Measurements from ENCODE around the gene FBXL16.

FBXL16 gene

DNA sequence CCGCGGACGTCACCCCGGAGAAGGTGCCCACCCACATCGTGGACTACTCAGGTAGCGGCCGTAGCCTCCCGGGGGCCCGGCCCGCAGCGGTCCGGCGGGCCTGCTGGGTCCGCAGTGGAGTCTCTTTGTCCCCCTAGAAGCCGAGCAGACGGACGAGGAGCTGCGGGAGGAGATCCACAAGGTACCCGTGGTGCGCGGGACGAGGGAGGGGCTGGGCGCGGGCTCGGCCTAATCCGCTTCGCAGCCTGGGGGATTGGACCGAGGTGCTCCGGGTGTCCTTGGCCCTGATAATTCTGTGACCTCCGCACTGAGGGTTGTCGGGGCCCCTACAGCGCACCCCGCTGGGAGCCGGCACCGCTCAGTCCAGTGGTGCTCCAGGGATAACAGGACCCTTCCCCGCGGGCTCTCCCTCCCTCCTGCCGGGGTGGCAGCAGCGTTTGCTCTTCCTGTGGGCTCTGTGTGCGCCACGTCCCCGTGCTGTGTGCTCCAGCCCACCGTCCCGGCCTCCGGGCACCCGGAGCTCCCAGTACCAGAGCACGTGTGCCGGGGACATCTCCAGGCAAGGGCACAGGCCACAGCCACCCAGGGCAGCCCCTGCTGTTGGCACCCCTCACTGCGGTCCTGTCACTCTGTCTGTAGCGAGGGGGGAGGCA lies 37.0 kb downstream of the FBXL16 start:
- TF ChIP-seq CTCF (IDR thresholded peaks at IDR 0.05; ENCODE audit: insufficient read depth, low read depth, low read length, missing control alignments) = no peak
- H3K4me3 ChIP-seq (ENCODE audit: low read depth, low read length) = peak overlapping the region; percentile 71
- DNase-seq (ENCODE audit: low read depth) = no peak

GRCh38 chr16:667780-668518 lies 37.7 kb downstream of the FBXL16 start, which contains the start of gene RHOT2:
TSS of gene RHOT2 (plus strand) at chr16:668132. CDS start at chr16:668200, 68 bp downstream.
- peak; percentile 89 for TF ChIP-seq CTCF (IDR thresholded peaks at IDR 0.05; ENCODE audit: insufficient read depth, low read depth, low read length, missing control alignments)
- peak; percentile 97 for DNase-seq (ENCODE audit: low read depth)
- peak within 1 kb of the TSS; percentile 71 for H3K4me3 ChIP-seq (ENCODE audit: low read depth, low read length)

GRCh38 chr16:667113-667779 lies 38.4 kb downstream of the FBXL16 start:
- TF ChIP-seq CTCF (IDR thresholded peaks at IDR 0.05; ENCODE audit: insufficient read depth, low read depth, low read length, missing control alignments) = no peak
- no peak for DNase-seq (ENCODE audit: low read depth)
- H3K4me3 ChIP-seq (ENCODE audit: low read depth, low read length) = peak overlapping the region; percentile 20

DNA sequence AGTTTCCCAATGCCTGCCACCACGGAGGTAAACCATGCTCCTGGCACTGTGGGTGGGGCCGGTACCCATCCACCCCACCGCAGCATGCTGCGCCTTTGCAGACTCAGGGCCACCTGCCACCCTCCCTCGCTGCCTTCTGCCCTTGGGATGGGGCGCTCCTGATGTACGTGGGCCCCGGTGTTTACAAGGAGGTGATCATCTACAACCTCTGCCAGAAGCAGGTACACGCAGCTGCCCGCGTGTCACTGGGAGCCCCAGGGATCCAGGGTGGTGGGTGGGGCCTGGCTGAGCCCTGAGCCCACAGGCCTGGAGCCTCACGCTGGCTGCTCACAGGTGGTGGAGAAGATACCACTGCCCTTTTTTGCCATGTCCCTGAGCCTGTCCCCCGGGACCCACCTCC lies 39.0 kb downstream of the FBXL16 start:
- no peak for TF ChIP-seq CTCF (IDR thresholded peaks at IDR 0.05; ENCODE audit: insufficient read depth, low read depth, low read length, missing control alignments)

DNA sequence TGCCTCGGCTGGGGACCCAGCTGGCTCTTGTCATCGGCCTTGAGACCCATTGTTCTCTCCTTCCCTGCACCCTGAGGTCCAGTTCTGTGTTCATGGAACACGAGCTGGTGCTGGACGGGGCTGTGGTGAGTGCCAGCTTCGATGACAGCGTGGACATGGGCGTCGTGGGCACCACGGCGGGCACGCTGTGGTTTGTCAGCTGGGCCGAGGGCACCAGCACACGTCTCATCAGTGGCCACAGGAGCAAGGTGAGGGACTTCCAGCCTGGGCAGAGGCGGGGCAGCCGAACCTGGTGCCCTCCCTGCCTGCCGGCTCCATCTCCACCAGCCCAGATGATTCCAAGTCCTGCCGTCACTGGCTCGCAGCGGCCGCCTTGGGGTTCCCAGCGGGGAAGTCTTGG lies 43.0 kb downstream of the FBXL16 start:
- TF ChIP-seq CTCF (IDR thresholded peaks at IDR 0.05; ENCODE audit: insufficient read depth, low read depth, low read length, missing control alignments) = no peak
- no peak for DNase-seq (ENCODE audit: low read depth)
- no peak overlapping the region for H3K4me3 ChIP-seq (ENCODE audit: low read depth, low read length)

More for the DNA sequence above, 39.0 kb downstream of the FBXL16 start:
- DNase-seq (ENCODE audit: low read depth) = no peak
- no peak overlapping the region for H3K4me3 ChIP-seq (ENCODE audit: low read depth, low read length)

DNA sequence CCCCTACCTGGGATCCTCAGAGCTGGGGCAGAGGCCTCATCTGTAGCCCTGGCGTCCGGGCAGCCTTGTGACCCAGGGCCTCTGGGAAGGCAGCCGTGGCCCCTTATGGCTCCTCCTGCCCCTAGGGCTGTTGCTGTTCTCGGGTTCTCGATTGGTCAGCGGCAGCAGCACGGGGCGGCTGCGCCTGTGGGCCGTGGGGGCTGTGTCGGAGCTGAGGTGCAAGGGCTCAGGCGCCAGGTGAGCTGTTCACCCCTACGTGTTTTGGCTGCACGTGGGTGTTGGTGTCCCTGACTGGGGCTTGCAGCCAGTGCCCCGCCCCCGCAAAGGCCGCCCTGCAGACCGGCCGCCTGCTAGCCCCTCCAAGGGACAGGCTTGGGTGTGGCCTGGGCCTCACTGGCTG lies 43.5 kb downstream of the FBXL16 start:
- no peak overlapping the region for H3K4me3 ChIP-seq (ENCODE audit: low read depth, low read length)
- TF ChIP-seq CTCF (IDR thresholded peaks at IDR 0.05; ENCODE audit: insufficient read depth, low read depth, low read length, missing control alignments) = no peak
- DNase-seq (ENCODE audit: low read depth) = no peak

Measured in GM12865 (cell line).